BE2C (cell line): ENCODE measurements around the gene FAM156B.
"Not testable (repeated sequence)": the region's sequence is repeated elsewhere in the genome, so short reads cannot be mapped to it uniquely, and the experiment has no call there.

Source experiments
- DNase-seq: peaks from one replicate; pipeline ENCODE4 v3.0.0-alpha.2; 2020
- H3K27me3 ChIP-seq: fragments of 250-450 bp; sonication (Bioruptor Pico); 2 replicates; pipeline ENCODE4 v1.5.1; 2020; ENCODE audit warnings: mild to moderate bottlenecking
- H3K36me3 ChIP-seq: fragments of 250-450 bp; sonication (Bioruptor Pico); 2 replicates; pipeline ENCODE4 v1.5.1; 2020; ENCODE audit warnings: mild to moderate bottlenecking
- H3K4me1 ChIP-seq: fragments of 250-450 bp; sonication (Bioruptor Pico); 2 replicates; pipeline ENCODE4 v1.5.1; 2020
- H3K4me3 ChIP-seq: 2 replicates; pipeline ENCODE4 v1.5.1; 2011; ENCODE audit warnings: low read depth, low read length
- H3K9me3 ChIP-seq: fragments of 250-450 bp; sonication (Bioruptor Pico); 2 replicates; pipeline ENCODE4 v1.5.1; 2020

FAM156B gene

GRCh38 chrX:52949325-52949724, 52.2 kb downstream of the FAM156B start:
- H3K9me3 ChIP-seq, H3K4me3 ChIP-seq, H3K36me3 ChIP-seq, H3K4me1 ChIP-seq, DNase-seq, H3K27me3 ChIP-seq: not testable (repeated sequence)

DNA sequence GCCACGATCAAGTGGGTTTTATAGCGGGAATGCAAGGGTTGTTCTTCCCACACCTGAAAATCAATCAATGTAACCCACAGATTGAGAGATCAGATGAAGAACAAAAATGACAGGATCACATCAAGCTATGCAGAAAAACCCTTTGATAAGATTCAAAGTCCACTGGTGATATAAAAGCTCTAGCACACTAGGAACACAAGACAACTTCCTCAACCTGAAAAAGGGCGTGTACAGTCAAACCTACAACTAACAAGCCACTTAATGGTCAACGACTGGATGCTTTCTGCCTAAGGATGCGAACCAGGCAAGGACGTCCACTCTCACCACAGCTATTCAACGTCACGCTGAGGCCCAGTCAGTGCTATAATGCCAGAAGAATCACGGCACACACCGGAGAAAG, 52.8 kb downstream of the FAM156B start:
- not testable (repeated sequence) for H3K4me1 ChIP-seq, H3K27me3 ChIP-seq, H3K36me3 ChIP-seq, H3K4me3 ChIP-seq, DNase-seq, H3K9me3 ChIP-seq
